D721Med (cell line): ENCODE measurements around the gene HNRNPA3.

ENCODE experiments used
- DNase-seq: peaks from one replicate; pipeline ENCODE4 v3.0.0; 2011; ENCODE audit warnings: low spot score; ENCODE audit not compliant: insufficient read length
- FAIRE-seq: peaks from 2 replicates; lab custom pipeline; 2011; peaks lifted over from hg19 to GRCh38; lab: Jason Lieb, UNC
- TF ChIP-seq, protein P1 (sequence below): IDR thresholded peaks from 2 replicates; pipeline ENCODE4 v1.5.1; 2012; ENCODE audit warnings: mild to moderate bottlenecking, control low read depth; ENCODE audit not compliant: insufficient read depth; ENCODE audit errors: missing control alignments

The HNRNPA3 gene

DNA sequence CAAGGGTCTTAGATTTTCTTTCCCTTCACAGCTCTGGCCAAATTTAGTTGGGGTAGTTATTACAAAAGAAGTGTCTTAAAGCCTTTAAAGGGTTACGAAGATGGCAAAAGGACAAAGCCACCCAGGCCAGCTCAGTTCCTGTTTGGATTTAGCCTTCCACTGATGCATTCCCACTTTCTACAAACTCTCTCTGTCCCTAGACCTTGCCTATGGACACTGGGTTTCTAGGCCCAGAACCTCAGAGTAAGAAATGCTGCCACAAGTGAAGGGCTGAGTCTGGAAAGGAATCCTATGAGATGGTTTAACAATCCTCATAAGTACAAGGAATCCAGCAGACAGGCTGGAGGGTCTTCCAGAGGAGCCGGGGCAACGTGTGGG is 38.6 kb downstream of the HNRNPA3 start:
- DNase-seq (no peak), FAIRE-seq (no peak)
- TF ChIP-seq, protein P1, sequence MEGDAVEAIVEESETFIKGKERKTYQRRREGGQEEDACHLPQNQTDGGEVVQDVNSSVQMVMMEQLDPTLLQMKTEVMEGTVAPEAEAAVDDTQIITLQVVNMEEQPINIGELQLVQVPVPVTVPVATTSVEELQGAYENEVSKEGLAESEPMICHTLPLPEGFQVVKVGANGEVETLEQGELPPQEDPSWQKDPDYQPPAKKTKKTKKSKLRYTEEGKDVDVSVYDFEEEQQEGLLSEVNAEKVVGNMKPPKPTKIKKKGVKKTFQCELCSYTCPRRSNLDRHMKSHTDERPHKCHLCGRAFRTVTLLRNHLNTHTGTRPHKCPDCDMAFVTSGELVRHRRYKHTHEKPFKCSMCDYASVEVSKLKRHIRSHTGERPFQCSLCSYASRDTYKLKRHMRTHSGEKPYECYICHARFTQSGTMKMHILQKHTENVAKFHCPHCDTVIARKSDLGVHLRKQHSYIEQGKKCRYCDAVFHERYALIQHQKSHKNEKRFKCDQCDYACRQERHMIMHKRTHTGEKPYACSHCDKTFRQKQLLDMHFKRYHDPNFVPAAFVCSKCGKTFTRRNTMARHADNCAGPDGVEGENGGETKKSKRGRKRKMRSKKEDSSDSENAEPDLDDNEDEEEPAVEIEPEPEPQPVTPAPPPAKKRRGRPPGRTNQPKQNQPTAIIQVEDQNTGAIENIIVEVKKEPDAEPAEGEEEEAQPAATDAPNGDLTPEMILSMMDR: no peak

DNA sequence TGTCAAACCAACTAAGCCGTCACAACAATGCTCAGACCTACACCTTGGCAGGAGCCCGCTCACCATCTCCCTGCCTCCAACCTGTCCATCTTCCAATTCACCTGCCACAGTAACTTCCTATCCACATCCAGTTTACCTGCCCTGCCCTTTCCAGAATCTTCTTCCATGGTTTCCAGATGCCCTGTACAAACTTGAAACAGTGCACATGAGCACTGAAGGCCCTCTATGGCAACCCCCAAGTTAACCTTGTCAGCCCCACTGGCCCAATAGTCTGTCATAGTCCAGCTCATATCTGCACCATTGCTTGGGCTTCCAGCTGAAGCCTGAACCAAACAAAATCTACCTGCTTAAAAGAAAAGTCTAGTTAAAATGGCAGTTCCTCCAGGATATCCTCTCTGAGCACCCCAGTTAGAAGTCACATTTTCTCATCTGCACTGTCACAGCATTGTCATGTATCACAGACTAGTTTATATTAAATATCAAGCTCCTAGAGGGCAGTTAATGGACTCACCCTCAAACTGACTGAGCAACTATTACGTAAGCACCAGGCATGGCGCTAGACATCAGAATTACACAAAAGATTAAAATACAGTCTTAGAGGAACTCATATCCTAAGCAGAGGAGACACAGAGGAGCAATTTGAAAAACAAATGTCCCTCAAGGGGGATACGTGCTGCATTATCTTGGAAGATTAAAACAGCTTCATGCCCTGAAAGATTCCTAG is 40.4 kb downstream of the HNRNPA3 start:
- TF ChIP-seq, protein P1: no peak
- DNase-seq: no peak
- FAIRE-seq: no peak

DNA sequence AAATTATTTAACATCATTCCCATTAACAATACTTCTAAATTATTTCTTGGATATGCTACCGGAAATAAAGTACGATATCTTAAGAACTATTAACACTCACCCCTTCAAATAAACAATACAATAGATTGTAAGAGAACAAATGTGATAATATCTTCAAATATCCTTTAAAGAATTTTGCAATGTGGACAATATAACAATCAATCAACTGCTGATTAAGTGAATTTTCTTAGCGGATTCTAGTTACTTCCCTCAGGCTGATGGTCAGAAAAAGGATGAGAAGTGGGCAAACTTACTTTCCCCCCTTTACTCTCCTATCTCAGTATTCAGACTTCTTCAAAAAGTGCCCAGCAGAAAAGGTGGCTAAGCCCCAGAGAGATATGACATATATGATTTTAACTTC is 41.1 kb downstream of the HNRNPA3 start:
- FAIRE-seq (no peak), DNase-seq (no peak)
- TF ChIP-seq, protein P1: no peak

DNA sequence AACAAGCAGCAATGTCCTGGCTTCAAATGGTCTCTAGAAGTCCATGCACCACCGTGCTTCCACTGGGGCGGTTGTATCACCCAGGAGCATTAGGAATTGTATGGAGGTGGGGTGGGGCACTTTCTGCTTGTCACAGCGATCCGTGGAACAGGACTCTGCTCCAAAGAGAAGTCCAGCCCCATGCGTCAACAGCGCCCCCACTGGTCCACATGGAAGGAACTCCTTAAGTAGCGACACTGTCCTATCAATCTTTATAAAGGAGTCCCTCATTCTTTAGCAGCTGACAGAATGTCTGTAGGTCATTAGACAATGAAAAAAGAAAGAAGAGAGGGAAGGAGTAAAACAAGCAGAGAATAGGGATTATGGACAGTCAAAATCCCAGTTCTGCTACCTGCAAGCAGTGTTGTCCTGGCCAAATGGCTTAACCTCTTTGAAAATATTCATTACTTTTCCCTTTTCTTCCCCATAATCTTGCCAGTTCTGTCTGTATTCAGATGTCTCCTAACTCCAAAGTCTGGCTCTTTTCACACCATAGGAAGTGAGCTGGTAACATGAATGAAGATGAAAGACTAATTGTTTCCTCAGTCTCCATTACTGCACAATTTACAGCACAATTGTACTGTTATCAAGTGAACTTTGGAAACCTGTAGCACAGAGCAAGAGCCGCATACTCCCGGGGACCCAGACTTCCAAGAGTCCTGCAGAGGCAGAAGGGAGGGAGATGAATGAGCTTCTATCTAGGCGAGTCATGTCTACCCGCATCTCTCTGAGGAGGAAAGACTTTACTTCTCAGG is 42.0 kb downstream of the HNRNPA3 start:
- TF ChIP-seq, protein P1: peak; percentile 26
- FAIRE-seq (no peak), DNase-seq (no peak)

DNA sequence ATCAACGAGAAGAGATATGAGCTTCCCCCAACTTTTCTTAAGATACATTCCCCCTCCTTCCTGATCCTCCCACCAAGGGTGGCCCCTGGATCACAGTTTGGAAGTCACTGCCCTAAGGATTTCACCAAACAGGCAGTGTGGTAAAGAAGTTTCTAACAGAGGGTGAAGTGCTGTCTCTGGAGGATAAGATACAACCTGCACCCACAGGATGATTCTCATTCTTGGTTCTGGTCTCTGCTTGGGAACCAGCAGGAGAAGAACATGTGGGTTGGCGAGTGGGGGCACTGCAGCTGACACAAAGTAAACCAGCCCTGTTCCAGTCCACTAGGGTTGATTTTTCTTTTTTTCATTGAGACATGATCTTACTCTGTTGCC is 42.6 kb downstream of the HNRNPA3 start:
- no peak for FAIRE-seq
- DNase-seq: no peak
- TF ChIP-seq, protein P1: no peak

DNA sequence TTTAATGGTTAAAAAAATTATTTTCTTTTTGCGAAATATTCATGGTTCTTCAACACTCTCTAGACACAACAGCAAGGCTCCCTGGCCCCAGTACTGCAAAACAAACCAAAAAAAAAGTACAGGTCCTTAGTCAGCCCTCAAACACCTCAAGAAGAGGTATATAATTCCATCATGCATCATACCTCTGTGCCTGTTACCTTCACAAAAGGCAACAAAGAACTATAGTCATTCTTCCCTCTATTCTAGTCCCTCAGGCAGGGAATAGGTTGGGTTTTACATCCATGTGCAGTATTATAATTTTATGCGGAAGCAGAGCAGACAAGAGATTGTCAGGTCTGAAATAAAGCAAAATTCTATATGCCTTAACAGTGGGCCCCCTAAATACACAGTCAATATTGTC is 43.4 kb downstream of the HNRNPA3 start:
- TF ChIP-seq, protein P1: no peak
- FAIRE-seq (no peak), DNase-seq (no peak)

DNA sequence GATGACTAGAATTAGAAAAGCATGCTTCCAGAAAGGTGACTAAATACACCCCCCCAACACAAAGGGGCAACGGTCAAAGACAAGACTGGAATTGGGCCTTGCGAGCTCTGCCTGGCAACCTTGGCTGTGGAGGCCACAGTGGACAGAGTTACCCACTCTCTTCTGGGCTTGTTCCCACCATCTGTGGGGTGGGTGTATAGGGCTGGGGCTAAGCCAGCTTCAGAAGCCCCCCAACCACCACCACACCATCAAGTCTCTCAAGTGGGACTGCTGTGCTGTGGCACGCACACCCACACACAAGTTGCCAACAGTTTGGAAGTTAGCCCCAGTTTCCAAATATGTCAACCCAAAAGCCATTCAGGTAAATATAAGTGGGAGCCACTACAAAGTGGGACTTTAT is 44.1 kb downstream of the HNRNPA3 start:
- no peak for DNase-seq

More for the DNA sequence above, 44.1 kb downstream of the HNRNPA3 start:
- TF ChIP-seq, protein P1: no peak
- no peak for FAIRE-seq
